Measurements from ENCODE around the gene GINS2.

The GINS2 gene

DNA sequence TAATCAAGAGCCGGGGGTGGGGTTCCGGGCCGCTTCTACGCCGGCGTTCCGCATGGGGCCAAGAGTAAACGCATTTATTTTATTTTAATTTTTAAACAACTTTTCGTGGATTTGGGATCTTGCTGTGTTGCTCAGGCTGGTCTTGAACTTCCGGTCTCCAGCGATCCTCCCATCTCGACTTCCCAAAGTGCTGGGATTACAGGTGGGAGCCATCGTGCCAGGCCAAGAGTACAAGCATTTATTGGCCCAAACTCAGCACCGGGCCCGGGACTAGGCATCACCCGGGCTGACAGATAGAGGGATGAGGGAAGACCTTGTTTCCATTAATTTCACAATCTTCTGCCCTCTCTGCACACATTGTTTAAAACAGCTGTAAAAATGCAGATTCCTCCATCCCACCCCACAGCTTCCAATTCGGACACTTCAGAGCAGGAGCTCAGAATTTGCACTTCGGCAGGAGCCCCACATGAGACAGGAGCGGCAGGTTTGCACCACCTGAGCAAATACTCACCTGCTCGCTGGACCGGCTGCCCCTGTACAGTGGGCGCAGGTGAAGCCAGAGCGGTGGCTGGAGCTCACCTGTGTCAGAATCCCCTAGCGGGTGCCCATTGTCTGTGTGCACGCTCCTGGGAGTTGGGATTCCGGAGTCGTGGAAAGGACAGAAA lies 663 bp upstream of the GINS2 start:
- DNase-seq = no peak

DNA sequence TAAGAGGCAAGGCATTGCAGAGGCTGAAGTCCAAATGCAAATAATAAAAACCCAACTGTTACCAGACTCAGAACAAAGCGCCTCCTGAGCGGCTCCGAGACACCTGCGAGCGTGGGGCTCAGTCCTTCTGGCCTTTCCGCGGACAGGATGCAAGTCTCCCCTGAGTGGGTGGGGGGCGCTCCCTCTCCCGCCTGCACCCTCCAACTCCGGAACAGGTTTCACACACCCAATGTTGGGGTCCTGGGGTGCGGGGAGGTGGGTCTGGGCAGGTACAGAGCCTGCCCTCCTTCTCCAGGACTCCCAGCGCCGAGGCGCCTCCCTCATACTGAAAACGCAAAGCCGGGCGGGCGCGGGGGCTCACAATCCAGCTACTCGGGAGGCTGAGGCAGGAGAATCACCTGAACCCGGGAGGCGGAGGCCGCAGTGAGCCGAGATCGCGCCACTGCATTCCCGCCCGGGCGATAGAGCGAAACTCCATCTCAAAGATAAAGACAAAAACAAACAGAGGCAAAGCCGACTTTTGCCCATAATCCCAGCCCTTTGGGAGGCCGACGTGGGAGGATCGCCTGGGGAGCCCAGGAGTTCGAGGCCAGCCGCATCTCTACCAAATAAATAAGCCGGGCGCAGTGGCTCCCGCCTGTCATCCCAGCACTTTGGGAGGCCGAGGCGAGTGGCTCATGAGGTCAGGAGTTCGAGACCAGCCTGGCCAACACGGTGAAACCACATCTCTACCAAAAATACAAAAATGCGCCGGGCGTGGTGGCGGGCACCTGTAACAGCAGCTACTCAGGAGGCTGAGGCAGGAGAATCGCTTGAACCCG lies 893 bp downstream of the GINS2 start:
- DNase-seq = no peak

DNA sequence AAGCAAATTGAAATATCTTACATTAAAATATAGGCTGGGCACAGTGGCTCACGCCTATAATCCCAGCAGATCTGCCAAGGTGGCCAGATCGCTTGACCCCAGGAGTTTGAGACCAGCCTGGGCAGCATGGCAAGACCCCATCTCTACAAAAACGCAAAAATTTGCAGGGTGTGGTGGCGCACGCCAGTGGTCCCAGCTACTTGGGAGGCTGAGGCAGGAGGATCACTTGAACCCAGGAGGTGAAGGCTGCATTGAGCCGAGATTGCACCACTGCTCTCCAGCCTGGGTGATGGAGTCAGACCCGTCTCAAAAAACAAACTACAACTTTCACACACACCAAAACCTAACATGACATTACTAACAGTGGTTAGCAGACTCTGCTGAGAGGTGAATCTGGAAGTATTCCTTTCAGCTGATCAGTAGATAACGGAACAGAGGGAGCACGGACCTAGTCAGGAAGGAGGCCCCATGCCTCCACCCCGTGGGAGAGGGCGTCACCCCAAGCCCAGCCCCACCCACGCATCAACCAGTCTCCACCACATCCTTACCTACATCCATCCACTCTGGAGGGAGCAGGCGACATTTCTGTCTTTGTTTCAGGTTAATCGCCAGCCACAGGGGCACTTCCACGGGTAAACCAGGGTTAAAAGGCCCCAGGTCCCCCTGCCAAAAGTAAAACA lies 1.7 kb downstream of the GINS2 start:
- no peak for DNase-seq

DNA sequence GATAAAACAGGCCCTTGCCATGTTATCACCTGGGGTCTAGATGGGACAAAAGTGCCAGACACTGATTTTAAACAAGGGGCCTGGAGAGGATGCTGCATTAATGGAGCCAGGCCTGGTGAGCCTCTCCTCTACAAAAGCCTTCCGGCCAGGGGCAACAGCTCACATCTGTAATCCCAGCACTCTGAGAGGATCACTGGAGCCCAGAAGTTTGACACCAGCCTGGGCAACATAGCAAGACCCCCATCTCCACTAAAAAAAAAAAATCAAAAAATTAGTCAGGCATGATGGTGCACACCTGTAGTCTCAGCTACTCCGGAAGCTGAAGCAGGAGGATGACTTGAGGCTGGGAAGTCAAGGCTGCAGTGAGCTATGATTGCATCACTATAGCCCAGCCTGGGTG lies 3.5 kb downstream of the GINS2 start:
- no peak for DNase-seq

DNA sequence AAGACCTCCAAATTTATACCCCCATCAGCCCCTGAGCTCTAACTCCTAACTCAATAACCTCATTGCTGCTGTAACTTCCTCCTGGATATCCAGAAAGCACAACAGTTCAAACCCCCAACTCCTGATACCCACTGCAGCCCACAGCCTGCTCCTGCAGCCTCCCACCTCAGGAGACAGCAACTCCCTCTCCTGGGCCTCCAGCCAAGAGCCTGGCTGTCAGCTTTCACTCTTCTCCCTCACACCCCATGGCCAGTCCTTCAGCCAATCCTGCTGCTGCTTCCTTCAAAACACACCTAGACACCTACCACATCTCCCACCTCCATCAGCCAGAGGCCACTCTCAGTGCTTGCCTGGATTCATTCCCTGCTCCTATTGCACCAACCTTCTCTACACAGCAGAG lies 5.4 kb downstream of the GINS2 start:
- DNase-seq = no peak

DNA sequence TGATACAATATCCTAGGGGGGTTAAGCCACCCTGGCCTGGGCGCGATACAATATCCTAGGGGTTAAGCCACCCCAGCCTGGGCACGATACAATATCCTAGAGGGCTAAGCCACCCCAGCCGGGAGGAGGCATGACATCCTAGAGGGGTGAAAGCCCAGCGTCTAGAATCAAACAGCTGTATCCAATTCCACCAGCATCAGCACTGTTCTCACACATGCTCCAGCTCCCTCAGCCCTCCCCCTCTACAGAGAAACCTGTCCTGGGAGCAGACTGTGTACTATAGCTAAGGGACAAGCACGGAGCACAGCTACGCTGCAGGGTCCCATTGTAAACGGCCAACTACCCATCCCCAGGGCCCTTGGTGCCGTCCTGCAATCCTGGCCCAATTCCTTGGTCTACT lies 6.2 kb downstream of the GINS2 start:
- DNase-seq = no peak

DNA sequence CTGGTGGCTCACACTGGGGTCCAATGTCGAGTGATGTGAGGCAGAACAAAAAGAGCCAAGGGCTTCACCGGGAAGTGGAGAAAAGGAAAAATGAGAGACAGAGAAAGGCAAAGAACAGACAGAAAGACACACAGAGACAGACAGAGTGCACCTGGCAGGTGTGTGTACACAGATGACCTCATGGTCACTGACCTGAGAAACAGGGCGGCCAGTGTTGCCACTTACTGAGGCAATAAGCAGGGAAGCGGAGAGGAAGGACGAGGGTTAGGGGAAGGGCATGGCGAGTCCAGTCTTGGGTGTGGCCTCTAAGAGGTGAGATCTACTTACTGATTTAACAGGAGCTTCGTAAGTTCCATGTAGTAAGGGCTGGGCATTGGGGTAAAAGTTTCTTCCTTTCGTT lies 7.5 kb downstream of the GINS2 start:
- DNase-seq = no peak

DNA sequence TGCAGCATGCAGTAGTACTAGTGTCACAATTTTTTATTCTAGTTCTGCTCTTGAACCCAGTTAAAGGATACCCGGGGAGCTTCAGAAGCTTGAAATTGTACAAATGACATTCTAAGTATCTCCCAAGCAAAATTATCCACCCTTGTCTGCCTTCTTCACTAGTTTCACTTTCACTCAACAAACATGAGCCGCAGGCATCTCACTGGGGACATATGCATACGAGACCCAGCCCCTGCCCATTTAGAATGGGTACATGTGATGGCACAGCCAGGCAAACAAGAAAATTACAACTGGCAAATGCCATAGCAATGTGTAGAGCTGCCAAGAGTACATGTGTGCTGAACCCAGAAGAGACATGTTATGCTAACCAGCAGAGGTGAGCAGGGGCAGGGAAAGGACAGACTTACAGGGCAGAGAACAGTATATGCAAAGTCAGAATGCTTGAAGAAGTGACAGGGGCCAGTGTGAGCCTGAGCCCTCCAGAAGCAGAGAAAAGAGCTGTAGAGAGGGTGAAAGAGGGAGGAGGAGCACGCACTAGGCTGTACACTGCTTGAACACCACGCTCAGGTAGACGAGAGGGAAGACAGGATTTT lies 8.3 kb downstream of the GINS2 start:
- no peak for DNase-seq

DNA sequence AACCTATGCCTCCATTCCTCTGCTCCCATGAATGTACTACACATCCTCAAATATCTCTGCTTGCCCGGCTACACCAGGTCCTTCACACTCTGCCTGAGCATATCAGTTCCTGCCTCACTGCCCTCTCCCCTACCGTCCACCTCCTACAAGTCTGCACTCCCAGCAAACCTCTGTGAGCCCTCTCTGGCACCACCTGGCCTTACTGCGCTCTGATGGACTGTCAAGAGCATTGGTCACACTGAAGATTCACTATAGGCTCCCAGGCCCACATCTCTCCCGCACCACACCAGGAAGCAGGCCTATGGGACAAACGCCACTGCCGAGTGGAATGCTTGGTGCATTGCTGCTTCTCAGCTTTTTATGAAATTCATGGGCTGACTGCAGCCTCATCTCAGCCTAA lies 8.9 kb downstream of the GINS2 start:
- DNase-seq = no peak

DNA sequence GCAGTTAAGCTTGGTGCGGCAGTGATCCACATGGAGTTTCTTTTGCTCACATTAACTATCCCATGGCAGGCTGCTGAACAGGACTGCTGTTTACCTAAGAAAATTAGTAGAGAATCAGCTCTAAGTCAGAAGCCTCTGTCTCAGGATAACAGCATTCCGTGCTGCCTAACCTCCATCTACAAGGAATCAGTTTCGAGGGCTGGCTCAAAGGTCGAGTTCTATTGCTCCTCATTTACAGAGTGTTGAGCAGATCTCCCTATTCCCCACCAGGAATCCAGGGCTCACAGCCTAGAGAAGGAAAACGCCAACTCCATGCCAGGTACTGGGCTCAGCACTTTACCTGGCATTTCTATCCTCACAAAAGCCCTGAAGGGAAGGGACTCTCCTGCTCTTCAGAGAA lies 9.9 kb downstream of the GINS2 start:
- DNase-seq = no peak

DNA sequence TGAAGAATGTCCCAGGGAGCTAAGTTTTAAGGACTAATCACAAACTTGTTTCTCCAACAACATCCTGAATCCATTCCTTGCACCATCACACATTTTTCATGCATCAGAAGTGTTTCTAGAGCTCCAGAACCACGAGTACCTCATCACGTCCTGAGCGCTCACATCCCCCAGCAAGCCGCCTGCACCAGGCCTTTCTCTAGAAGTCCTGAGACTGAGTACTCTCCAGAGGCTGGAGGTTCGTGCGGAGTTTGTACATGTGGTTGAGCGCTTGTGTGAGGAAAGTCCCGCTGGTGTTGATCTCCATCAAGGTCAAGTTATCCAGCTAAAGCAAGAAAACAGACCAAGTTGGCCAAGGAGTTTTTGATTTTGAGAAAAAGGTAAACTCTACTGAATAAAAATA lies 10.7 kb downstream of the GINS2 start:
- no peak for DNase-seq

DNA sequence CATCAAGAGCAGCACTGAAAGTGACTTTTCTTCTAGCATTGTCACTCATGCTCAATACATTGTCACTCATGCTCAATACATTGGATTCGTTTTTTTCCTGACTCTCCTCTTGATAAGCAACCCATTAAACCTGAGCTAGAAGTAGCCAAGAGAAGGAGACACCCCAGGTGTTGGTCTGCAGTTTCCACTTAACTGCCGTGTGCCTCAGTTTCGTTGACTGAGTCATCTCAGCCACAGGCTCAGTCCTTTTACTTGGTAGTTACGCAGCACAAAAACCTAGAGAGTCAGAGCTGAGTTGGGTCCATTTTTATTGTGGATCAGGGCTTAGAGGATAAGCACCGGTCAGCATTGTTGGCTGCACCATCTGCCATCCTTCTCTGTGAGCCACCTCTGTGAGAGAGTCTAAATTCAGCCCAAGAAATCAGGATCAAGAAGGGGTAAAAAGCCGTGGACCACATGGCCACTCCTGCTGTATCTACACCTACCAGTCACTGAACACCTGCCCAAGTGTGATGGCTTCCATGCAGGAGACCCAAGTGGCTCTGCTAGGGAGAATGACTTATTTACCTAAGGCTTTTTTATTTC lies 11.3 kb downstream of the GINS2 start:
- no peak for DNase-seq

DNA sequence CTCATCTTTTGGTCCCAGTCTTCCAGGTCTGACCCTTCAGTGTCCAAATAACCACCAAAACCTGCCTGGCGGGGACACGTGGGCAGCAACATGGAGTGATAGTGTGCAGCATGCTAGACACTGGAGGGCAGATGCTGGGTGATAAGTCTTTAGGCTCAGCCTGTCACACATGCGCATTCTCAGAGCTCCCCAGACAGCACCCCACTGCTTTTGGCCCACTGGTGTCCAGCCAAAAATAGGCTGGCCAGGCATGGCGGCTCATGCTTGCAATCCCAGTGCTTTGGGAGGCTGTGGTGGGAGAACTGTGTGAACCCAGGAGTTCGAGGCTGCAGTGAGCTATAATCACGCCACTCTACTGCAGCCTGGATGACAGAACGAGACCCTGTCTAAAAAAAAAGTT lies 12.3 kb downstream of the GINS2 start:
- no peak for DNase-seq

DNA sequence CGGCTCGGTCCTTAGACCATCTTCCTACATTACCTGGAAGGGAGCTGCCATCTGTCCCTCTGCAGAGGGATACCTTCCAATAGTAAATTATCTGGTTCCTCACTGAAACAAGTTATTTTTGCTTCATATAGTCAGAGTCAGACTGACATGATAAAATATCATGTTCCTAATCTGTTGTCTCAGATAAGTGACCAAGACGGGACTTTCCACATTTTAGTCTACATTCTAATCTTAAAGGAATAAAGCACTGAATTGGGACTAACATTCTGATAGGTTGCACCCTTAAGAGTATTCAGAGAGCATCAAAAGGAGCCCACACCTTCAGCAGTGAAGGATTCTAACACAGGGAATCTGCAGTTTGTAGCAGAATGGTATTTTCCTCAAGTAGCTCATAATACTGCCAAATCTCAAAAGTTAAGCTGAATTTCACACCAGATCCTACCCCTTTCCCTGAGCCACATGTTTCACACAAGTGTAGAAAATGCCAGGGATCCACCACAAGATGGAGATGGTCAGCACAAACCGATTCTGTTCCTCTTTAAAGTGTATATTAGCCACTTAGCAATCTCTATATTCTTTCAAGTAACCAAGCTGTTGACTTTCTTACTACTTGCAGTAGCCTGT lies 13.4 kb downstream of the GINS2 start:
- peak; percentile 30 for DNase-seq

DNA sequence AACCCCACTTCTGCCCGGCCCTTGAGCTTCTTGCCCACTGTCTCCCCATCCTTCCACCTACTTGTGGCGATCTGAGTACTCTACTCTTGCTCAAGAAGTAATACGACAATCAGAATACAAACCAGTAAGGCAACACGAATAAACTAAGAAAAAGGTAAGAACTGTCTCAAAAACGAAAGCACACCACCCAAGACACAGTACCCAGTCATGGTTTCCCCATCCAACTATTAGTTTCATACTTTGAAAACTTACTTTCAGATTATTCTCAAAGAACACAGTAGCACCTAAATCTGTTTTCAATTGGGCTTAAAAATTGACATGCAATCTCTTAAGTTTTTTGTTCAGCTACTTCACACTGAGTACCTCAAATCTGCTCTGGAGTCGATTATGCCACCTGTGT lies 13.9 kb downstream of the GINS2 start:
- DNase-seq = no peak

DNA sequence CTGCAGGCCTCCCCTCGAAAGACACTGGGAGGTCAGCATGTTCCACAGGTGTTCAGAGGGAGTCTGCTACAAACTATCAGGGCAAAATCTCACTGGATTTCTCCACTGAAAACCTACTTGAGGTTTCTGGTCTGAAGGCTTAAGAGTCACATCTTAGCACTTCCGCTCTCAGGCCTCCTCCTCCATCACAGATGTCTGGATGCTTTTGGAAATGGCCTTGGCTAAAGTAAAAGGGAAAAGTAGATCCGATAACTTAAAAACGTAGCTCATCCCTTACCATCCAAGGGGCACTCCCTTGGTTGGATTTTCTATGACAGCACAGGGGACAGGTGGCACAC lies 14.4 kb downstream of the GINS2 start:
- no peak for DNase-seq

DNA sequence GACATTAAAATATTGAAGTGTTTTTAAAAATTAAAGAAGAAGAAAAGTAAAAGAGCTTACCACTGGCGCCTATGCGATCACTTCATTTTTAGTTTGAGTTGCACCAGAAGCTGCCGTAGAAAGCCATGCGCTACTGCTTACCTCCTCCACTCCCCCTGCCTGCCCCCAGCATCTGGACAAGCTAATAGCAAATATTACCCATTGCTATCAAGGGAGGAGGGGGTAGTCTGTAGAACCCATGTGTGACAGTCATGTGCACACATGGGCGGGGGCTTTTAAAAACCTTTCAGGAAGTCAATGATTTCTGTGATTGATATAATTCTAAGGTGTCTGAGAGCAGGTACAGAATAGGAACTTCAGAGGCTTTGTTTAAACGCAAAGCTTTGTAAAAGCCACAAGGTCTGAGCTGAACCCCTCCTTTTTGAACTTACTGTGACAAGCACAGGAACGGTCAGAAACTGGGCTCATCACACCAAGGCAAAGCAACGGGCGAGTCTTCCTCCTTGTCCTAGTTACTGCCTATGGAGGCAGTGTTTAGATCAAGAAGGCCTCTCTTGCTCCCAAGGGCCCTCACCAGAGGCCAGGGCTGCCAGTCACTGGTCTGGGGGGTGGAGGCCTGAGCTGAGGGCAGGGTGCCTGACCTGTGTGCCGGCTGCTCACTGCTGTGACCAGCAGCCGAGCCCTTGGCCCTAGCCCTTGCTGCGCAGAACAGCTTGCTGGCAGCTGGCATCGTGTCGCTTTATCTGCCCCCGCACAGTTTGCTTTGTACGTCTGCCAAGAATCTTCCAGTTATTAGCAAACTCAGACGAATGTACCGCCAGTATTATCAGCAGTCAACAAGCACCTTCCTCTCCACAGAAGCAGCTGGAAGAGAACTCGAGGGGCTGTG lies 15.0 kb downstream of the GINS2 start:
- DNase-seq = peak; percentile 22

DNA sequence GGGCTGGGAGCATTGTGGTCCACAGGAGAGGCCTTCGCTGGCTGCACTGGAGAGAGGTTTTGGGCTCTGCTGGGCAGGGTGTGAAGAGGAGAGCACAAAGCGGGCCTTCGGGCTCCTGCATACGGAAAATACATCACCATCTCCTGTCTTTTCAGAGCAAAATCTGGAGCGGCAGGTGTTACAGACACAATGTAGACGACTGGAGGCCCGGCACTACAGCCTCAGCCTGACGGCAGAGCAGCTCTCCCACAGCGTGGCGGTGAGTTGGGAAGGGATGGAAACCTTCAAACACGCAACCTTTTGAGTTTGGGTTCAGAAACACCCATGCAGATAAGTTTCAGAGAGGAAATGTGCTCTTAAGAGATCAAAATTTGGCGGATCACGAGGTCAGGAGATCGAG lies 17.9 kb downstream of the GINS2 start:
- no peak for DNase-seq

DNA sequence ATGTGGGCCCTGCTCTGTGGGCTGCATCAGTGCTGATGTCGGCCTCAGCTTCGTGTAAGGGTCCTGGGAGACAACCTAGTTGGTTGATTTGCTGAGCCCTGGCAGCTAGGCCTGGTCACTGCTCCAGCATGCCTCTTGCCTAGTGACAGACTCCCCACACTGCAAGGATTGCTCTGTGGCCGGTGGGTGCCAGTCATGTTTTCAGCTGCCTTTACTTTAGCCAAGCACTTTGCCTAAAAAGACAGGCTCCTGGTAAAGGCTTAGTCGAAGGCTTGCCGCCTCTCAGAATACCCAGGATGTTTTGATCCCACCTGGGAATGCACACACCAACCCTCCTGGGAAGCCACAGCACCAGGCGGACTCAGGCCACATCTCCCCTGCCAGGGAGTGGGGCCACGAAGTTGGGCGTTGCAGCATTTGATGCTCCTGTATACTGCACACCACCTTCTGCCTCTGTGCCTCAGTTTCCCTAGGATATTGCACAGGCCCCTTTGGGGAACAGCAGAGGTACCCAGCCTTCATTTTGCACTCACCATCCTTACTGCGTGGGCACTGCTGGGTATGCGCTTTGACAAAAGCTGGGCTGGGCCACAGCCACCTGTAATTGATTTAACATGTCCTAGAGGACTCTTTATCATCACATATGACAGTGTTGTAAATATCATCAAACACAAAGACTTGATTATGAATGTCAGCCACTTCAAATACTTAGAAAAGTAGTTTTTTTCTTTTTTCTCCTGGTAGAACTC lies 19.9 kb downstream of the GINS2 start:
- DNase-seq = no peak

DNA sequence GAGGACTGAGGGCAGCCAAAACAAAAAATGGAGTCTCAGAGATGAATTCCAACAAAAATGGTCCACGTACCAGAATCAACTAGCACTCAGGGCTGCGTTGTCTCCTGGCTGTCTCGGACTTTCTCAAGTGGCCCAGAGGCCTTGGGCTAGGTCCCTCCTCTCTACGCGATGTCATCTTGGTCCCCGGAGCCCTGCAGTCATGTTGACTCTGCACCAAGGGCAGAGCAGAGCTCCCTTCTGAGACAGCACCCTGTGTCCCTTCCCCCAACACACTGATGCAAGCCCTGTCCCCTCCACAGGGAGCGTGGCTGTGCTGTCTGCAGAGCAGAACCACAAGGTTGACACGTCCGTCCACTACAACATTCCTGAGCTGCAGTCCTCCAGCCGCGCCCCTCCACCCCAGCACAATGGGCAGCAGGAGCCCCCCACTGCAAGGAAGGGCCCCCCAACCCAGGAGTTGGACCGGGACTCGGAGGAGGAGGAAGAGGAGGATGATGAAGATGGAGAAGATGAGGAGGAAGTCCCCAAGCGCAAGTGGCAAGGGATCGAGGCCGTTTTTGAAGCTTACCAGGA lies 20.8 kb downstream of the GINS2 start:
- DNase-seq = no peak

DNA sequence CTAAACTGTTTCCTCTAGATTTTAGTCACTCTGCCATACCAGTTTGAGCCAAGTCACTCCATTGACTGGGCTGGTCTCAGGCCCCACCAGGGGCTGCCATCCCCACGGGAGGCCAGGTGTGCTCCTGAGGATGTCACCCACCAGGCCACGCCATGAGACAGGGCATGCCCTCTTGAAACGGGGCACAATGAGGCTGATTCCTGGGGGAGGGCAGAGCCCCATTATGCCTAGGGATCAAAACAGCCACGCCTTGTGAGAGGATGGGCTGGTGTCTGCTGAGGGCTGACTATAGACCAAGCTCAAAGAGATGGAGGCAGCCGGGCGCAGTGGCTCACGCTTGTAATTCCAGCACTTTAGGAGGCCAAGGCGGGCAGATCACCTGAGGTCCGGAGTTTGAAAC lies 21.5 kb downstream of the GINS2 start:
- no peak for DNase-seq

All from fibroblast of skin of abdomen (primary cell).